Astrocyte (in vitro differentiated cells and primary cell): Measurements from ENCODE around the gene FXYD5. TPM values are rescaled to one million over a fixed set of nuclear protein-coding genes. Genes with fewer than 3 reads are reported as not detected.

Experiments used
- DNase-seq: peaks from one replicate; pipeline ENCODE4 v3.0.0-alpha.2; 2010; ENCODE audit warnings: low read depth
- FAIRE-seq: peaks from 2 replicates; lab custom pipeline; 2011; peaks lifted over from hg19 to GRCh38; lab: Jason Lieb, UNC
- H2AFZ ChIP-seq: 2 replicates; pipeline ENCODE4 v1.6.0; 2012; ENCODE audit warnings: low read depth, low read length, inconsistent platforms
- H3K27ac ChIP-seq: 2 replicates; pipeline ENCODE4 v1.5.1; 2011; ENCODE audit warnings: low read depth, low read length, inconsistent platforms
- H3K27me3 ChIP-seq: 2 replicates; pipeline ENCODE4 v1.6.0; 2011; ENCODE audit warnings: low read length, inconsistent platforms; ENCODE audit not compliant: insufficient read depth
- H3K36me3 ChIP-seq: 2 replicates; pipeline ENCODE4 v1.5.1; 2011; ENCODE audit warnings: low read length, inconsistent platforms; ENCODE audit not compliant: insufficient read depth
- H3K4me1 ChIP-seq: 2 replicates; pipeline ENCODE4 v1.5.1; 2011; ENCODE audit warnings: low read length, inconsistent platforms; ENCODE audit not compliant: insufficient read depth
- H3K4me2 ChIP-seq: 2 replicates; pipeline ENCODE4 v1.6.0; 2012; ENCODE audit warnings: low read length, inconsistent platforms
- H3K4me3 ChIP-seq: 2 replicates; pipeline ENCODE4 v1.5.1; 2011; ENCODE audit warnings: low read depth, mild to moderate bottlenecking, low read length, inconsistent platforms; ENCODE audit not compliant: insufficient read depth
- H3K79me2 ChIP-seq: 2 replicates; pipeline ENCODE4 v1.6.0; 2012; ENCODE audit warnings: mild to moderate bottlenecking, low read length, inconsistent platforms; ENCODE audit not compliant: insufficient read depth
- H3K9ac ChIP-seq: 2 replicates; pipeline ENCODE4 v1.6.0; 2012; ENCODE audit warnings: mild to moderate bottlenecking, low read length, inconsistent platforms
- H3K9me3 ChIP-seq: 2 replicates; pipeline ENCODE4 v1.5.1; 2012; ENCODE audit warnings: low read depth, mild to moderate bottlenecking, low read length, inconsistent platforms; ENCODE audit not compliant: insufficient read depth
- H4K20me1 ChIP-seq: 2 replicates; pipeline ENCODE4 v1.6.0; 2012; ENCODE audit warnings: low read length, inconsistent platforms; ENCODE audit not compliant: insufficient read depth
- H3K27ac Mint-ChIP-seq: one replicate; pipeline ENCODE4 v1.8.0; 2021; ENCODE audit warnings: mild to moderate bottlenecking, mixed read lengths; ENCODE audit not compliant: unreplicated experiment
- H3K27me3 Mint-ChIP-seq: one replicate; pipeline ENCODE4 v1.8.0; 2021; ENCODE audit warnings: low read depth, mixed read lengths; ENCODE audit not compliant: unreplicated experiment
- H3K36me3 Mint-ChIP-seq: one replicate; pipeline ENCODE4 v1.8.0; 2021; ENCODE audit warnings: low read depth, mixed read lengths; ENCODE audit not compliant: unreplicated experiment
- H3K4me1 Mint-ChIP-seq: one replicate; pipeline ENCODE4 v1.8.0; 2021; ENCODE audit warnings: low read depth, mixed read lengths; ENCODE audit not compliant: unreplicated experiment
- H3K4me3 Mint-ChIP-seq: one replicate; pipeline ENCODE4 v1.8.0; 2021; ENCODE audit warnings: mild to moderate bottlenecking, moderate library complexity, mixed read lengths; ENCODE audit not compliant: unreplicated experiment
- H3K9me3 Mint-ChIP-seq: one replicate; pipeline ENCODE4 v1.8.0; 2021; ENCODE audit warnings: mild to moderate bottlenecking, mixed read lengths; ENCODE audit not compliant: unreplicated experiment
- CTCF ChIP-seq: IDR thresholded peaks from 2 replicates; pipeline ENCODE4 v1.5.1; 2011; ENCODE audit warnings: low read depth, mild to moderate bottlenecking, inconsistent platforms, low read length, moderate library complexity; ENCODE audit not compliant: insufficient read depth
- EZH2 ChIP-seq: IDR thresholded peaks from 2 replicates; pipeline ENCODE4 v1.6.1; 2012; ENCODE audit warnings: mild to moderate bottlenecking, low read length, inconsistent platforms; ENCODE audit not compliant: insufficient read depth
- total RNA-seq: library from RNA; stranded (reverse); gene quantifications from 2 replicates; pipeline ENCODE4 v1.2.1, GENCODE V29; 2021

FXYD5 gene
- total RNA-seq, 1 donor from 2014 or later: 108 TPM

- Histone ChIP-seq H3K27me3 (peaks cover 6% of the 10 kb centered on the region), H2AFZ (no peak overlapping the region), H3K27ac (no peak overlapping the region), H4K20me1 (no peaks in the 10 kb centered on the region), H3K4me2 (no peak overlapping the region), H3K4me3 (no peak overlapping the region), H3K9me3 (no peaks in the 10 kb centered on the region), H3K79me2 (no peaks in the 10 kb centered on the region), H3K9ac (no peak overlapping the region), H3K36me3 (no peaks in the 10 kb centered on the region), H3K4me1 (peaks cover 15% of the 10 kb centered on the region)
- H3K4me1 Mint-ChIP-seq: no peaks in the 10 kb centered on the region
- no peaks in the 10 kb centered on the region for H3K36me3 Mint-ChIP-seq
- H3K27me3 Mint-ChIP-seq: peaks cover 43% of the 10 kb centered on the region
- peaks cover 2% of the 10 kb centered on the region for H3K9me3 Mint-ChIP-seq
- DNase-seq (no peak), FAIRE-seq (no peak)
- H3K27ac Mint-ChIP-seq: no peak overlapping the region
- TF ChIP-seq CTCF (no peak), EZH2 (no peak)
- no peak overlapping the region for H3K4me3 Mint-ChIP-seq
These were observed 29.2 kb upstream of the FXYD5 start for GRCh38 chr19:35125270-35125717.

DNA sequence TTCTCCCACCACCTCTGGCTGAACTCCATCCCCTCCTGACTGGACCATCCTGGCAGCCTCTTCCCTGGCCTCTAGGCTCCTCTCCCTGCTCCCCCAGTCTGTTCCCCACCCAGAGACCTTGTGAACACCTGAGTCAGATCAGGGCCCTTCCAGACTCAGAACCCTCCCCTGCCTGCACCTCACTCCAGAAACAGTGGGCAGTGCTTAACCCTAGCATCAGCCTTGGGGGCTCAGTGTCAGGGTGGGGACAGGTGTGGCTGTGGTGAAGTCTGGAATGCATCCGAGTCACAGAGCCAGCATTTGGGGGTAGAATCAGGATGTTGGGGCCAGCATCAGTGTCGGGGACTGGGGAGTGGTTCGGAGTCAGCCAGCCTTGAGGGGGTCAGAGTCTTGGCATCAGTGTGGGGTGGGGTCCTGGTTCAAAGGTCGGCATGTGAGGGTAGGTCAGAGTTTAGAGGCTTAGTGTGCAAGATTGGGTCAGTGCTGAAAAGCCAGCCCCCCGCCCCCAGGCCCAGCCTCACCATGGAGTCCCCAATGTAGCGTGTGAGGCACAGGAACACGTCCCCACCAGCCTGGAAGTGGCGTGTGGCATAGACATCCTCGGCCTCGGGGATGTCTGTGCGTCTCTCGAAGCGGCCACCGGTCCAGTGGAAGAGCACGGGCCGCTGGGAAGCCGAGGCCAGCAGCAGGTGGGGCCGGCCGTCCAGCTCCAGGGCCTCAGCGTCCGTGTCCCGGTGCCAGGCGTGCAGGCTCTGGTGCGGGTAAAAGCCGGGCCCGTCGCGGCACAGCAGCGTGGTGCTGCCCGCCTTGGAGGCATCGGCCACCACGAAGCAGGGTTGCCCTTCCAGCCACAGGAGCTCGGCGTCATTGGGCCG is 28.5 kb upstream of the FXYD5 start:
- no peaks in the 10 kb centered on the region for H3K79me2 ChIP-seq
- H3K36me3 ChIP-seq: no peaks in the 10 kb centered on the region
- peaks cover 9% of the 10 kb centered on the region for H3K4me1 ChIP-seq
- no peaks in the 10 kb centered on the region for H4K20me1 ChIP-seq
- no peaks in the 10 kb centered on the region for H3K9me3 ChIP-seq
- TF ChIP-seq EZH2 (no peak), CTCF (no peak)
- no peak overlapping the region for H3K4me3 ChIP-seq
- Mint-ChIP-seq H3K36me3 (no peaks in the 10 kb centered on the region), H3K4me1 (no peaks in the 10 kb centered on the region), H3K27me3 (peaks cover 46% of the 10 kb centered on the region), H3K4me3 (no peak overlapping the region), H3K27ac (no peak overlapping the region), H3K9me3 (peaks cover 2% of the 10 kb centered on the region)
- no peak overlapping the region for H3K27ac ChIP-seq
- DNase-seq: no peak
- no peak for FAIRE-seq
- no peak overlapping the region for H3K4me2 ChIP-seq
- peaks cover 6% of the 10 kb centered on the region for H3K27me3 ChIP-seq
- no peak overlapping the region for H2AFZ ChIP-seq
- H3K9ac ChIP-seq: no peak overlapping the region

DNA sequence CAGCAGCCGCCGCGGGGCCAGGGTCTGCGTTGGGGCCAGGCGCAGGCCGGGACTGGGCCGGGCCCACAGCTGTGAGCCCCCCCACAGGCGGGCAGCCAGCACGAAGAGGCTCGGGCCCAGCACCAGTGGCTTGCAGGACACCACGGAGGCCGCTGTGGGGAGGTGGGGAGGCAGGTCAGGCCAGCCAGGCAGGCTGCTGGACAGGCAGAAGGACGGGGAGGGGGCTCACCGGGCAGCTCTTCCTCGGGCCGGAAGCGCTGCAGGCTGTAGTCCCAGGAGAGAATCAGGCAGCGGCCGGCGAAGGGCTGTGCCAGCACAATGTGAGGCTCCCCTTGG is 27.9 kb upstream of the FXYD5 start:
- Histone ChIP-seq H3K4me3 (no peak overlapping the region), H3K9me3 (no peaks in the 10 kb centered on the region), H3K4me2 (no peak overlapping the region), H3K27me3 (peaks cover 6% of the 10 kb centered on the region), H3K27ac (no peak overlapping the region), H3K4me1 (peaks cover 9% of the 10 kb centered on the region), H3K36me3 (no peaks in the 10 kb centered on the region), H3K9ac (no peak overlapping the region), H4K20me1 (no peaks in the 10 kb centered on the region), H3K79me2 (no peaks in the 10 kb centered on the region), H2AFZ (no peak overlapping the region)
- no peak for DNase-seq
- H3K4me3 Mint-ChIP-seq: no peak overlapping the region
- no peaks in the 10 kb centered on the region for H3K4me1 Mint-ChIP-seq
- H3K36me3 Mint-ChIP-seq: no peaks in the 10 kb centered on the region
- peaks cover 2% of the 10 kb centered on the region for H3K9me3 Mint-ChIP-seq
- no peak overlapping the region for H3K27ac Mint-ChIP-seq
- peaks cover 44% of the 10 kb centered on the region for H3K27me3 Mint-ChIP-seq
- no peak for TF ChIP-seq EZH2
- no peak for TF ChIP-seq CTCF
- FAIRE-seq: no peak
